Ascending aorta (tissue), 2 donors: ENCODE measurements around the gene ISYNA1. TPM values are rescaled to one million over a fixed set of nuclear protein-coding genes. Genes with fewer than 3 reads are reported as not detected.

Experiments
- DNase-seq, 2 donors: peaks; one replicate each; pipeline ENCODE4 v3.0.0-alpha.2; 2019; ENCODE audit warnings: low spot score in 2 of 2
- H3K27ac ChIP-seq, 2 donors: fragments of 200-600 bp; sonication (generic); one replicate each; pipeline ENCODE4 v1.5.1; 2016 to 2017; ENCODE audit warnings: mild to moderate bottlenecking in 1 of 2
- H3K27me3 ChIP-seq: fragments of 200-600 bp; sonication (generic); one replicate; pipeline ENCODE4 v1.5.1; 2017
- H3K36me3 ChIP-seq, 2 donors: fragments of 200-600 bp; sonication (generic); one replicate each; pipeline ENCODE4 v1.5.1; 2016
- H3K4me1 ChIP-seq, 2 donors: fragments of 200-600 bp; sonication (generic); one replicate each; pipeline ENCODE4 v1.5.1; 2016 to 2017; ENCODE audit warnings: mild to moderate bottlenecking in 1 of 2
- H3K4me3 ChIP-seq, 2 donors: fragments of 200-600 bp; sonication (generic); one replicate each; pipeline ENCODE4 v1.5.1; 2016 to 2017; ENCODE audit warnings: mild to moderate bottlenecking in 1 of 2
- H3K9me3 ChIP-seq, 2 donors: fragments of 200-600 bp; sonication (generic); one replicate each; pipeline ENCODE4 v1.5.1; 2016
- intact Hi-C: fragments of 100-400 bp; cut with DNase I; formaldehyde crosslinking; loops from one replicate; pipeline ENCODE4 v1.15.1; 2023
- total RNA-seq: library from RNA; depleted of rRNA; stranded (reverse); fragments of >200 nt; gene quantifications from one replicate; pipeline ENCODE4 v1.1.0, GENCODE V29; 2016
- TF ChIP-seq, protein P1 (sequence below), 3 experiments: fragments of 200-600 bp in 2 of 3; fragments of 450-650 bp in 1 of 3; sonication (generic) in 2 of 3; IDR thresholded peaks; one replicate each; pipeline ENCODE4 v1.5.1; 2016 to 2019; ENCODE audit warnings: antibody characterized with exemption in 3 of 3, mild to moderate bottlenecking in 1 of 3, moderate library complexity in 1 of 3

ISYNA1 gene
- total RNA-seq, 1 donor from 2014 or later: 93.1 TPM

DNA sequence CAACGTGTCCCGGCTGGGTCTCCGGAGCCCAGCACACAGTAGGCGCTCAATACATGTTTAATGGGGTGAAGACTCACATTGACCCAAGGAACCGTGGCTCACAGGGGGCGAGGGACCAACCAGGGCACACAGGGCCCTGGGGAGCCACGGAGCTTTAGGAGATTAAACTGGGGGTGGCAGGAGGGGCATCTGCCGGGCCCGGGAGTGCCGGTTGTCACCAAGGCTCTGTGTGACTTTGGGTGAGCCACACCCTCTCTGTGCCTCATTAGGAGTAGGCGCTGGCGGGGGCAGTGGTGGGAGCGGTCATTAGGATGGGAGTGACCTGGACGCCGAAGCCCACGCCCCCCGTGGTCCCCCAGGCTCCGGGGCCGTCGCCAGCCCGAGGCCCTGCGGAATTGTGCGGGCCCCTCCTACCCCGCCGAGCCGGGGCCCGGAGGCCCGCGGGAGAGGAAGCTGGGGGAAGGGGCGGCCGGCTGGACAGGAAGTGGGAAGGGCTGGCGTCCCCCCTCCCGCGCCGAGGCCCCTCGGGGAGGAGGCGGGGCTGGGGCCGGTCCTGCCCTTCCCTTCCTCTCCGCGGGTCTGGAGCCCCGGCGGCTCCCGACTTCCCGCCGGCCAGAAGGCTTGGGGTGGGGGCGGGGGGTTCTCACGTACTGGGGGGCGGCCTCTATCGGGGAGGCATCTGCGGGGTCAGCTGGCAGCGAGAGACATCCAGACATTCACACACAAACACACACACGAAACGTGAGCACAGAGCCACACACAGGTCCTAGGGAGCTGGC, 20.5 kb downstream of the ISYNA1 start:
- Histone ChIP-seq H3K9me3 (no peaks in the 10 kb centered on the region), H3K27me3 (no peaks in the 10 kb centered on the region), H3K27ac (peak overlapping the region; percentile 93 to 96), H3K36me3 (no peaks in the 10 kb centered on the region), H3K4me1 (peaks cover 15 to 54% of the 10 kb centered on the region in 2 donors), H3K4me3 (peak overlapping the region; percentile 57 to 65)
- TF ChIP-seq, protein P1, sequence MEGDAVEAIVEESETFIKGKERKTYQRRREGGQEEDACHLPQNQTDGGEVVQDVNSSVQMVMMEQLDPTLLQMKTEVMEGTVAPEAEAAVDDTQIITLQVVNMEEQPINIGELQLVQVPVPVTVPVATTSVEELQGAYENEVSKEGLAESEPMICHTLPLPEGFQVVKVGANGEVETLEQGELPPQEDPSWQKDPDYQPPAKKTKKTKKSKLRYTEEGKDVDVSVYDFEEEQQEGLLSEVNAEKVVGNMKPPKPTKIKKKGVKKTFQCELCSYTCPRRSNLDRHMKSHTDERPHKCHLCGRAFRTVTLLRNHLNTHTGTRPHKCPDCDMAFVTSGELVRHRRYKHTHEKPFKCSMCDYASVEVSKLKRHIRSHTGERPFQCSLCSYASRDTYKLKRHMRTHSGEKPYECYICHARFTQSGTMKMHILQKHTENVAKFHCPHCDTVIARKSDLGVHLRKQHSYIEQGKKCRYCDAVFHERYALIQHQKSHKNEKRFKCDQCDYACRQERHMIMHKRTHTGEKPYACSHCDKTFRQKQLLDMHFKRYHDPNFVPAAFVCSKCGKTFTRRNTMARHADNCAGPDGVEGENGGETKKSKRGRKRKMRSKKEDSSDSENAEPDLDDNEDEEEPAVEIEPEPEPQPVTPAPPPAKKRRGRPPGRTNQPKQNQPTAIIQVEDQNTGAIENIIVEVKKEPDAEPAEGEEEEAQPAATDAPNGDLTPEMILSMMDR (IDR thresholded peaks at IDR 0.05): no peak
- intact Hi-C loops: loop anchor here (2.0 to 10.0 kb wide), 4 partner anchors 19 to 313 kb away; partner anchors contain the start of gene RAB3A
- DNase-seq: peak in 1 of 2 donors; percentile 87

DNA sequence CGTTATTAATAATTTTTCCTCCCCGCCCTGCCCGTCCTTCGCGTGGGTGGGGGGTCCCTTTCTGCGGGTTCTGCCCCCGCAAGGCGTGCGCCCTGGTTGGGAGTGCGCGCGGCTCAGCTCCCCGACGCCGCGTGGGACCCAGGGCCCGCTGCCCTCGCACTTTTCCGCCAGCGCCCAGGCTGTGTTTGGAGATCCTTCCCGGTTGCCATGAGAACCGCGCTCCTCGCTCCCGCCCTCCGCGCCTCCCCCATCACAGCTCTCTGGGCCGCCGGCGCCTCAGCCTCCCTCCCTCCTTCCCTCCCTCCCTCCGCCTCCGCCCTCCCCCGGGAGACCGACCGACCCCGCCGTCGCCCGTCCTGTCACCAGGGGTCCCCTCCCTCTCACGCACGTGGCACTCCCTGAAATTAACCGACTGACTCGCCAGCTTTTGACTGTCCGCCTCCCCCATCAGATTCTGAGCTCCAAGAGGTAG, 21.1 kb downstream of the ISYNA1 start:
- no peaks in the 10 kb centered on the region for H3K36me3 ChIP-seq
- no peaks in the 10 kb centered on the region for H3K9me3 ChIP-seq
- H3K27ac ChIP-seq: peak overlapping the region; percentile 93 to 96
- H3K4me1 ChIP-seq: peaks cover 15 to 54% of the 10 kb centered on the region in 2 donors
- peak in 1 of 2 donors; percentile 96 for DNase-seq
- peak overlapping the region; percentile 57 to 65 for H3K4me3 ChIP-seq
- intact Hi-C loops: loop anchor here (5.0 to 10.0 kb wide), 3 partner anchors 125 to 312 kb away; partner anchors contain the start of gene RAB3A
- H3K27me3 ChIP-seq: no peaks in the 10 kb centered on the region
- TF ChIP-seq, protein P1 (IDR thresholded peaks at IDR 0.05): no peak

DNA sequence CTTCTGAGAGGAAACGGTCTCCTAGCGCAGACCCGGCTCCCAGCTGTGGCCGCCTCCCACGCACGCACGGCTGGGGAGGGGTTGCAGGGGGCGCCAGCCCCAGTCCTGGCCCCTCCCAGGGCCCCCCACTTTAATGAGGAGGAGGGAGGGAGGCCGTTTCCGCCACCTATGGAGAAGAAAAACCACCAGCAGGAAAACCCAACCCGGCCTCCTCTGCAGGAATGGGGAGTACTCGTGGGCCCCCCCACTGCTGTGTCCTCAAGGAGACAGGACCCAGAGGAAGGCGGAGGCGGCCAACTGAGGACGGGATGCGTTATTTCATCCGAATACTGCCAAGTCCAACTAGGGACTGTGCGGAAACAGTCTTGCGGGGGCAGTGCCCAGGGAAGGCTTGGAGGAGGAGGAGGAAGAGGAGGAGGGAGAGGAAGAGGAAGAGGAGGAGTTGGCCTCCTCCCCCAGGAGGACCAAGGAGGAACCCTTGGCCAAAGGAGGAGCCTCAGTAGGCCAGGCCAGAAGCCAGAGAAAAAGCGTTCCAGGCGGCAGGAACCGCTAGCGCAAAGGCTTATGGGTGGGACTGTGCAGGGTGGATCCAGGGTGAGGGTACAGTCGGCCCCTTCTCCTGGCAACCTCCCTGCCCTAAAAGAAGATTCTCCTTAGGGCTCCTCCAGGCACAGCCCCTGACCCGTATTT, 22.6 kb downstream of the ISYNA1 start:
- no peaks in the 10 kb centered on the region for H3K27me3 ChIP-seq
- peak in 1 of 2 donors; percentile 89 for DNase-seq
- H3K27ac ChIP-seq: peak overlapping the region; percentile 93 to 96
- TF ChIP-seq, protein P1 (IDR thresholded peaks at IDR 0.05): no peak
- no peaks in the 10 kb centered on the region for H3K9me3 ChIP-seq
- peaks cover 15 to 46% of the 10 kb centered on the region in 2 donors for H3K4me1 ChIP-seq
- H3K4me3 ChIP-seq: peak overlapping the region; percentile 7 to 65
- intact Hi-C loops: loop anchor here (5.0 to 10.0 kb wide), 3 partner anchors 123 to 311 kb away; partner anchors contain the start of gene RAB3A
- no peaks in the 10 kb centered on the region for H3K36me3 ChIP-seq

DNA sequence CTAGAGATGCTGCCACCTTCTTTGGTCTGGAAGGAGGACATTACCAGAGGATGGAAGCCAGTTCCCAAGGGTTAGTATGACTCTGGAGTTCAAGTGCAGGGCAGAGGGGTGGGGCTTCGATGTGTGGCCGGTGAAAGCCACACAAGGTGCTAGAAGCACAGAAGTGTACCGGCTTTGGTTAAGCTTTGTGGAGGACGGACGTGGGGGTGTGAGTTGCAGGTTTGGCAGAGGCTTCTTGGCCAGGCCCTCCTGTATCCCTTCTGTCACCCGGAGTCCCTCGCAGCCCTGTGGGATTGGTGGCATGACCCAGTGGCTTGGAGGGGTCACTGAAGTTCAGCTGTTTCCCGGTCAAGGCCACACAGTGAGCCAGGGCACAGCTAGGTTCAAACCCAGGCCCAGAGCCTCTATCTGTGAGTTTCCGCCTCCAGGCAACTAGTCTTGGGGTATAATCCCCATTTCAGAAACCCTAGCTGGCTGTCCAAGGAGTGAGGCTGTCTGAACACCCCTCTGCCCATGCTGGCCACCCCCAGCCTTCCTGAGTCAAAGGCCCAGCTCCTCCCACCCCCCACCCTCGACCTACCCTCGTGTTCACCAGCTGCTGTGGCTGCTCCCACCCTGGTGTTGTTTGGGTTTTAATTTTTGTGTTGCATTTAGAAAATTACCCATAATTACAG, 23.3 kb downstream of the ISYNA1 start:
- Histone ChIP-seq H3K27ac (peak overlapping the region; percentile 93 to 96), H3K4me1 (peaks cover 15 to 40% of the 10 kb centered on the region in 2 donors), H3K4me3 (peak overlapping the region; percentile 7 to 65), H3K9me3 (no peaks in the 10 kb centered on the region), H3K27me3 (no peaks in the 10 kb centered on the region), H3K36me3 (no peaks in the 10 kb centered on the region)
- TF ChIP-seq, protein P1 (IDR thresholded peaks at IDR 0.05): no peak
- no peak for DNase-seq
- intact Hi-C loops: loop anchor here (5.0 to 10.0 kb wide), 4 partner anchors 122 to 310 kb away; partner anchors contain the start of gene RAB3A

DNA sequence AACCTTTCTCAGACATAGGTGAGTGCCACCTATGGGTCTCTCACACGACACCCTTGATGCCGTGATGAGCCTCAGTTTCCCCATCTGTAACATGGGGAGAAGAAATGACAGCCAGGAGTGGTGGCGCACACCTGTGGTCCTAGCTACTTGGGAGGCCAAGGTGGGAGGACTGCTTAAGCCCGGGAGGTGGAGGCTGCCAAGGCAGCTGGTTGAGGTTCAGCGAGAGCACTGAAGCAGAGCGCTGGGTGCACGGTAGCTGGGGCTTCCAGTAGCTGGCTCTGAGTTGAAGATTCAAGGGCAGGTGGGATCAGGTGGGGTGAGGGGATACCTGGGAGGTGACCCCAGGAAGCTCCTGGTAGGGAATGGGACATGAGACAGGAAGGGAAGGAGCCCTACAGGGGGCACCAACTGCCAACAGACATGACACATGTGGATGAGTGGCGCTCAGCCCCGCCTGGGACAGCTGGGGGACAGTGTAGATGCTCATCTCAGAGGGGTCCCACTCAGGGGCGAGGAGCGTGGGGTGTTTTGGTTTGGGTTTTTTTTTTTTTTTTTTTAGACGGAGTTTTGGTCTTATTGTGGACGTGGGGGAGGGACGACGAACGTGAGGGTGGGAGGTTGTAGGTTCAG, 25.2 kb downstream of the ISYNA1 start:
- intact Hi-C loops: loop anchor here (5.0 to 10.0 kb wide), 2 partner anchors 200 to 308 kb away; no protein-coding TSS in a partner anchor
- no peak for DNase-seq

More for the DNA sequence above, 25.2 kb downstream of the ISYNA1 start:
- Histone ChIP-seq H3K27me3 (no peaks in the 10 kb centered on the region), H3K27ac (no peak overlapping the region), H3K4me3 (no peak overlapping the region), H3K9me3 (no peaks in the 10 kb centered on the region), H3K4me1 (peaks cover 10 to 29% of the 10 kb centered on the region in 2 donors), H3K36me3 (no peaks in the 10 kb centered on the region)
- TF ChIP-seq, protein P1 (IDR thresholded peaks at IDR 0.05): no peak
